ENCODE data around the gene USP24. TPM values are rescaled to one million over a fixed set of nuclear protein-coding genes. Genes with fewer than 3 reads are reported as not detected.

The USP24 gene
- total RNA-seq, 1 experiment from 2014 or later = 40.9 TPM

- peaks cover 35% of the 10 kb centered on the region for H3K36me3 Mint-ChIP-seq
- ChIA-PET POLR2A (no interaction called here), CTCF (interaction anchor here (1.7 kb wide), 1 partner anchor 44 kb away, joined by 5 read pairs; no protein-coding TSS in a partner anchor)
- no peak for ATAC-seq
- no peaks in the 10 kb centered on the region for H3K27me3 Mint-ChIP-seq (ENCODE audit: low read depth)
- H3K27ac Mint-ChIP-seq = no peak overlapping the region
- no peaks in the 10 kb centered on the region for H3K4me1 Mint-ChIP-seq
- no peak for DNase-seq (ENCODE audit: low spot score)
- no peak for TF ChIP-seq SMAD4 (CRISPR knock-in tag; IDR thresholded peaks at IDR 0.05)
- no peak for TF ChIP-seq ZBTB43 (CRISPR knock-in tag; IDR thresholded peaks at IDR 0.05)
- TF ChIP-seq ZNF281 (CRISPR knock-in tag; IDR thresholded peaks at IDR 0.05) = no peak
- no peak for TF ChIP-seq E2F5 (CRISPR knock-in tag; IDR thresholded peaks at IDR 0.05)
- TF ChIP-seq TEAD4 (CRISPR knock-in tag; IDR thresholded peaks at IDR 0.05) = no peak
- TF ChIP-seq USF1 (CRISPR knock-in tag; IDR thresholded peaks at IDR 0.05) = no peak
- no peak for TF ChIP-seq CBFB (CRISPR knock-in tag; IDR thresholded peaks at IDR 0.05; ENCODE audit: low read depth)
- TF ChIP-seq CDX4 (CRISPR knock-in tag; IDR thresholded peaks at IDR 0.05; ENCODE audit: borderline replicate concordance) = no peak
- H3K4me3 Mint-ChIP-seq = no peak overlapping the region
- no peaks in the 10 kb centered on the region for H3K9me3 Mint-ChIP-seq
Observed at GRCh38 chr1:55065648-55066047, 149.5 kb downstream of the USP24 start.

GRCh38 chr1:55064861-55065263, 150.3 kb downstream of the USP24 start:
- Mint-ChIP-seq H3K27ac (no peak overlapping the region), H3K36me3 (peaks cover 35% of the 10 kb centered on the region)
- CTCF ChIA-PET = interaction anchor here (2.0 kb wide), 1 partner anchor 273 kb away, joined by 4 read pairs; no protein-coding TSS in a partner anchor
- TF ChIP-seq ZNF121 (CRISPR knock-in tag; IDR thresholded peaks at IDR 0.05) = no peak
- TF ChIP-seq HMGA2 (CRISPR knock-in tag; IDR thresholded peaks at IDR 0.05) = no peak
- no peak for TF ChIP-seq ZNF396 (CRISPR knock-in tag; IDR thresholded peaks at IDR 0.05; ENCODE audit: borderline replicate concordance)
- no peak for TF ChIP-seq IRF2 (CRISPR knock-in tag; IDR thresholded peaks at IDR 0.05; ENCODE audit: borderline replicate concordance, low read depth)
- TF ChIP-seq PREB (CRISPR knock-in tag; IDR thresholded peaks at IDR 0.05; ENCODE audit: borderline replicate concordance) = no peak
- no peak for TF ChIP-seq FOXP1 (CRISPR knock-in tag; IDR thresholded peaks at IDR 0.05; ENCODE audit: borderline replicate concordance)
- no peak for TF ChIP-seq HMGXB4 (CRISPR knock-in tag; IDR thresholded peaks at IDR 0.05)
- TF ChIP-seq NR2C2 (CRISPR knock-in tag; IDR thresholded peaks at IDR 0.05) = no peak
- no peak for TF ChIP-seq ZNF423 (CRISPR knock-in tag; IDR thresholded peaks at IDR 0.05)
- no peak for TF ChIP-seq ZSCAN18 (CRISPR knock-in tag; IDR thresholded peaks at IDR 0.05)
- TF ChIP-seq GRHL2 (CRISPR knock-in tag; IDR thresholded peaks at IDR 0.05; ENCODE audit: insufficient replicate concordance, severe bottlenecking) = no peak
- no peak for TF ChIP-seq ZBTB43 (CRISPR knock-in tag; IDR thresholded peaks at IDR 0.05)
- TF ChIP-seq ERG (CRISPR knock-in tag; IDR thresholded peaks at IDR 0.05) = no peak
- TF ChIP-seq ESRRA (CRISPR knock-in tag; IDR thresholded peaks at IDR 0.05; ENCODE audit: borderline replicate concordance) = no peak
- TF ChIP-seq PRRX2 (CRISPR knock-in tag; IDR thresholded peaks at IDR 0.05) = no peak

More at GRCh38 chr1:55064861-55065263, 150.3 kb downstream of the USP24 start:
- Mint-ChIP-seq H3K27me3 (ENCODE audit: low read depth) (no peaks in the 10 kb centered on the region), H3K4me1 (no peaks in the 10 kb centered on the region), H3K4me3 (no peak overlapping the region), H3K9me3 (no peaks in the 10 kb centered on the region)
- ATAC-seq (no peak), DNase-seq (ENCODE audit: low spot score) (no peak)
- POLR2A ChIA-PET = no interaction called here
